Glutamatergic neuron (in vitro differentiated cells): Measurements from ENCODE around the gene MRPS27. TPM values are rescaled to one million over a fixed set of nuclear protein-coding genes. Genes with fewer than 3 reads are reported as not detected.

Source experiments
- DNase-seq: peaks from one replicate; pipeline ENCODE4 v3.0.0; 2022
- H3K27ac Mint-ChIP-seq: one replicate; pipeline ENCODE4 v1.8.0; 2020; ENCODE audit warnings: mild to moderate bottlenecking, mixed read lengths, inconsistent platforms; ENCODE audit not compliant: unreplicated experiment
- H3K27me3 Mint-ChIP-seq: one replicate; pipeline ENCODE4 v1.8.0; 2020; ENCODE audit warnings: mild to moderate bottlenecking, moderate library complexity, mixed read lengths, inconsistent platforms; ENCODE audit not compliant: unreplicated experiment
- H3K36me3 Mint-ChIP-seq: one replicate; pipeline ENCODE4 v1.8.0; 2020; ENCODE audit warnings: mild to moderate bottlenecking, mixed read lengths, inconsistent platforms; ENCODE audit not compliant: unreplicated experiment
- H3K4me1 Mint-ChIP-seq: one replicate; pipeline ENCODE4 v1.8.0; 2020; ENCODE audit warnings: mild to moderate bottlenecking, low read depth, mixed read lengths, inconsistent platforms; ENCODE audit not compliant: unreplicated experiment
- H3K4me3 Mint-ChIP-seq: one replicate; pipeline ENCODE4 v1.8.0; 2020; ENCODE audit warnings: mild to moderate bottlenecking, mixed read lengths, inconsistent platforms; ENCODE audit not compliant: unreplicated experiment
- H3K9me3 Mint-ChIP-seq: one replicate; pipeline ENCODE4 v1.8.0; 2020; ENCODE audit warnings: mild to moderate bottlenecking, moderate library complexity, mixed read lengths, inconsistent platforms; ENCODE audit not compliant: unreplicated experiment
- CTCF ChIP-seq: fragments of 200-600 bp; sonication (generic); IDR thresholded peaks from one replicate; pipeline ENCODE4 v1.5.0; 2021; ENCODE audit not compliant: partially characterized antibody, unreplicated experiment
- total RNA-seq: library from RNA; stranded (reverse); fragmentation: NEBNext Ultra II Directional; extraction: Animal tissue kit (Norgen Biotek cat#: 25700); gene quantifications from one replicate; pipeline ENCODE4 v1.2.1, GENCODE V29; 2021; ENCODE audit not compliant: unreplicated experiment

MRPS27 gene
- total RNA-seq, 1 donor from 2014 or later, result 30.1 TPM

GRCh38 chr5:72224946-72225463 is 95.0 kb downstream of the MRPS27 start:
- TF ChIP-seq CTCF, result no peak
- DNase-seq, result no peak
- Mint-ChIP-seq H3K27ac (no peak overlapping the region), H3K36me3 (peaks cover 6% of the 10 kb centered on the region), H3K27me3 (no peaks in the 10 kb centered on the region), H3K4me1 (peaks cover 12% of the 10 kb centered on the region), H3K9me3 (no peaks in the 10 kb centered on the region), H3K4me3 (no peak overlapping the region)

- Mint-ChIP-seq H3K9me3 (peaks cover 1% of the 10 kb centered on the region), H3K27ac (no peak overlapping the region), H3K27me3 (no peaks in the 10 kb centered on the region), H3K36me3 (peaks cover 10% of the 10 kb centered on the region), H3K4me1 (peaks cover 12% of the 10 kb centered on the region), H3K4me3 (no peak overlapping the region)
- TF ChIP-seq CTCF, result no peak
- DNase-seq, result no peak
These were observed 96.7 kb downstream of the MRPS27 start for GRCh38 chr5:72223371-72223770.

GRCh38 chr5:72222521-72222920 is 97.5 kb downstream of the MRPS27 start:
- no peak for DNase-seq
- Mint-ChIP-seq H3K4me3 (no peak overlapping the region), H3K9me3 (peaks cover 1% of the 10 kb centered on the region), H3K27ac (no peak overlapping the region), H3K27me3 (no peaks in the 10 kb centered on the region), H3K36me3 (peaks cover 15% of the 10 kb centered on the region), H3K4me1 (peaks cover 9% of the 10 kb centered on the region)
- no peak for TF ChIP-seq CTCF

GRCh38 chr5:72221541-72221940 is 98.5 kb downstream of the MRPS27 start:
- peaks cover 8% of the 10 kb centered on the region for H3K4me1 Mint-ChIP-seq
- no peak overlapping the region for H3K27ac Mint-ChIP-seq
- DNase-seq, result no peak
- H3K27me3 Mint-ChIP-seq, result no peaks in the 10 kb centered on the region
- TF ChIP-seq CTCF, result no peak
- H3K36me3 Mint-ChIP-seq, result peaks cover 12% of the 10 kb centered on the region
- H3K4me3 Mint-ChIP-seq, result no peak overlapping the region
- H3K9me3 Mint-ChIP-seq, result peaks cover 2% of the 10 kb centered on the region

- DNase-seq, result no peak
- Mint-ChIP-seq H3K36me3 (peaks cover 9% of the 10 kb centered on the region), H3K9me3 (peaks cover 5% of the 10 kb centered on the region), H3K4me3 (no peak overlapping the region), H3K27ac (no peak overlapping the region), H3K27me3 (no peaks in the 10 kb centered on the region), H3K4me1 (peaks cover 8% of the 10 kb centered on the region)
- no peak for TF ChIP-seq CTCF
These were observed 98.9 kb downstream of the MRPS27 start for GRCh38 chr5:72221099-72221498.
